H1 (cell line): ENCODE measurements around the gene PTPRG.

ENCODE experiments used
- NRF1 ChIP-seq: IDR thresholded peaks from 2 replicates; pipeline ENCODE4 v1.6.1; 2011; ENCODE audit warnings: mild to moderate bottlenecking, low read depth, low read length, improper control_type of control experiment
- RNF2 ChIP-seq: fragments of 200-900, 300-1000 bp; sonication (generic); IDR thresholded peaks from 2 replicates; pipeline ENCODE4 v1.7.1; 2016; ENCODE audit warnings: borderline replicate concordance, low read depth, mild to moderate bottlenecking, antibody characterized with exemption, low read length; ENCODE audit not compliant: poor library complexity, severe bottlenecking; ENCODE audit errors: missing control alignments
- TF ChIP-seq, protein P1 (sequence below), 3 experiments: IDR thresholded peaks; 1 replicate in 2 of 3; 2 replicates in 1 of 3; pipeline versions ENCODE4 v1.5.1 to v1.6.1; 2011; ENCODE audit warnings: low read length in 3 of 3, mild to moderate bottlenecking in 3 of 3, inconsistent platforms in 2 of 3, low read depth in 1 of 3, moderate library complexity in 1 of 3; ENCODE audit not compliant: insufficient read depth in 1 of 3; ENCODE audit errors: control extremely low read depth in 1 of 3

GRCh38 chr3:61580982-61581643 lies 19.7 kb downstream of the PTPRG start:
- no peak for TF ChIP-seq RNF2
- TF ChIP-seq, protein P1, sequence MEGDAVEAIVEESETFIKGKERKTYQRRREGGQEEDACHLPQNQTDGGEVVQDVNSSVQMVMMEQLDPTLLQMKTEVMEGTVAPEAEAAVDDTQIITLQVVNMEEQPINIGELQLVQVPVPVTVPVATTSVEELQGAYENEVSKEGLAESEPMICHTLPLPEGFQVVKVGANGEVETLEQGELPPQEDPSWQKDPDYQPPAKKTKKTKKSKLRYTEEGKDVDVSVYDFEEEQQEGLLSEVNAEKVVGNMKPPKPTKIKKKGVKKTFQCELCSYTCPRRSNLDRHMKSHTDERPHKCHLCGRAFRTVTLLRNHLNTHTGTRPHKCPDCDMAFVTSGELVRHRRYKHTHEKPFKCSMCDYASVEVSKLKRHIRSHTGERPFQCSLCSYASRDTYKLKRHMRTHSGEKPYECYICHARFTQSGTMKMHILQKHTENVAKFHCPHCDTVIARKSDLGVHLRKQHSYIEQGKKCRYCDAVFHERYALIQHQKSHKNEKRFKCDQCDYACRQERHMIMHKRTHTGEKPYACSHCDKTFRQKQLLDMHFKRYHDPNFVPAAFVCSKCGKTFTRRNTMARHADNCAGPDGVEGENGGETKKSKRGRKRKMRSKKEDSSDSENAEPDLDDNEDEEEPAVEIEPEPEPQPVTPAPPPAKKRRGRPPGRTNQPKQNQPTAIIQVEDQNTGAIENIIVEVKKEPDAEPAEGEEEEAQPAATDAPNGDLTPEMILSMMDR (IDR thresholded peaks at IDR 0.05; ENCODE audit: control extremely low read depth in 1 of 3, insufficient read depth in 1 of 3, low read depth in 1 of 3, low read length in 3 of 3), result no peak
- no peak for TF ChIP-seq NRF1
